ENCODE measurements around the gene SEMA5A.

DNA sequence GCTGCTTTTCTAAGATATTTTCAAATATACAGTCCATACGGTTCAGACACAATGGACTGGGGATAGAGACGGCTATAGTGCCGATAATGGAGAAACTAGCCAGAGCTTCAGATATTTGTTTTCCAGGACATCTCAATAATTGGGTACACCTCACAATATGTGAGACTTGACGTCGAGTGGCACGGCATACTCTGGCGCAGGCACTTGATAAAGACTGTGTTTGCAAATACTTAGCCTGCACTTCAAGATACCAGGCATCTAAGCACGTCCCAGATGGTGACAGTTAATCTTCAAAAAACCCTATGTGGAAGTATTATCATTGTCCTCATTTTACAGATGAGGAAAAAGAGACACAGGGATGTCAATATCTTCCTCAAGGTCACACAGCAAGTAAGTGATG, 48.5 kb downstream of the SEMA5A start:
- TF ChIP-seq ZNF274 (IDR thresholded peaks at IDR 0.05; ENCODE audit: low read depth, low read length) = no peak
- no peak for TF ChIP-seq YY1 (IDR thresholded peaks at IDR 0.05; ENCODE audit: insufficient read depth, insufficient read length)

Data from NT2/D1 (cell line).